Ishikawa (cell line): ENCODE results near the gene VCAN.

ENCODE experiments used
- CEBPB ChIP-seq: IDR thresholded peaks from 2 replicates; pipeline ENCODE4 v1.6.1; 2012
- CREB1 ChIP-seq: IDR thresholded peaks from 2 replicates; pipeline ENCODE4 v1.6.1; 2012; ENCODE audit warnings: low read depth
- EGR1 ChIP-seq: IDR thresholded peaks from 2 replicates; pipeline ENCODE4 v1.6.1; 2012
- EP300 ChIP-seq: IDR thresholded peaks from 2 replicates; pipeline ENCODE4 v1.6.1; 2012; ENCODE audit warnings: borderline replicate concordance
- FOXM1 ChIP-seq: IDR thresholded peaks from 2 replicates; pipeline ENCODE4 v1.6.1; 2012; ENCODE audit warnings: low read depth, borderline replicate concordance
- NFIC ChIP-seq: IDR thresholded peaks from 2 replicates; pipeline ENCODE4 v1.6.1; 2012
- RAD21 ChIP-seq: IDR thresholded peaks from 2 replicates; pipeline ENCODE4 v1.6.1; 2012; ENCODE audit warnings: low read depth
- TAF1 ChIP-seq: IDR thresholded peaks from 2 replicates; pipeline ENCODE4 v1.6.1; 2012; ENCODE audit warnings: low read depth, mild to moderate bottlenecking
- TCF12 ChIP-seq: IDR thresholded peaks from 2 replicates; pipeline ENCODE4 v1.6.1; 2012; ENCODE audit warnings: low read depth
- TEAD4 ChIP-seq: IDR thresholded peaks from 2 replicates; pipeline ENCODE4 v1.6.1; 2012
- YY1 ChIP-seq: IDR thresholded peaks from 2 replicates; pipeline ENCODE4 v1.6.1; 2012; ENCODE audit warnings: low read depth
- ZBTB7A ChIP-seq: IDR thresholded peaks from 2 replicates; pipeline ENCODE4 v1.6.1; 2012; ENCODE audit warnings: low read depth
- TF ChIP-seq, protein P1 (sequence below): IDR thresholded peaks from 2 replicates; pipeline ENCODE4 v1.6.1; 2012
- TF ChIP-seq, protein P2 (sequence below): IDR thresholded peaks from 2 replicates; pipeline ENCODE4 v1.6.1; 2012
- TF ChIP-seq, protein P3 (sequence below): IDR thresholded peaks from 2 replicates; pipeline ENCODE4 v1.6.1; 2012; ENCODE audit warnings: low read depth, mild to moderate bottlenecking

Gene VCAN

GRCh38 chr5:83516377-83516776, 44.8 kb downstream of the VCAN start:
- no peak for TF ChIP-seq EGR1
- no peak for TF ChIP-seq TAF1
- no peak for TF ChIP-seq CEBPB
- TF ChIP-seq YY1 = no peak
- TF ChIP-seq EP300 = no peak
- TF ChIP-seq CREB1 = no peak
- TF ChIP-seq FOXM1 = no peak
- TF ChIP-seq RAD21 = no peak

- TF ChIP-seq, protein P1, sequence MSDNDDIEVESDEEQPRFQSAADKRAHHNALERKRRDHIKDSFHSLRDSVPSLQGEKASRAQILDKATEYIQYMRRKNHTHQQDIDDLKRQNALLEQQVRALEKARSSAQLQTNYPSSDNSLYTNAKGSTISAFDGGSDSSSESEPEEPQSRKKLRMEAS = no peak
- TF ChIP-seq NFIC (no peak), YY1 (no peak), TAF1 (no peak), RAD21 (no peak), CEBPB (no peak), EGR1 (no peak), CREB1 (no peak), EP300 (no peak)
- TF ChIP-seq, protein P2, sequence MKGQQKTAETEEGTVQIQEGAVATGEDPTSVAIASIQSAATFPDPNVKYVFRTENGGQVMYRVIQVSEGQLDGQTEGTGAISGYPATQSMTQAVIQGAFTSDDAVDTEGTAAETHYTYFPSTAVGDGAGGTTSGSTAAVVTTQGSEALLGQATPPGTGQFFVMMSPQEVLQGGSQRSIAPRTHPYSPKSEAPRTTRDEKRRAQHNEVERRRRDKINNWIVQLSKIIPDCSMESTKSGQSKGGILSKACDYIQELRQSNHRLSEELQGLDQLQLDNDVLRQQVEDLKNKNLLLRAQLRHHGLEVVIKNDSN = no peak
Measured at GRCh38 chr5:83517072-83517687, 45.6 kb downstream of the VCAN start.

- TF ChIP-seq RAD21 = no peak
- TF ChIP-seq CREB1 = no peak
- TF ChIP-seq ZBTB7A = no peak
- TF ChIP-seq FOXM1 = no peak
- TF ChIP-seq EGR1 = no peak
- no peak for TF ChIP-seq YY1
- TF ChIP-seq TCF12 = no peak
Measured at GRCh38 chr5:83517688-83518085, 46.1 kb downstream of the VCAN start.

- TF ChIP-seq FOXM1 (no peak), EGR1 (no peak), TEAD4 (no peak), CEBPB (no peak), TAF1 (no peak), TCF12 (no peak)
- TF ChIP-seq, protein P3, sequence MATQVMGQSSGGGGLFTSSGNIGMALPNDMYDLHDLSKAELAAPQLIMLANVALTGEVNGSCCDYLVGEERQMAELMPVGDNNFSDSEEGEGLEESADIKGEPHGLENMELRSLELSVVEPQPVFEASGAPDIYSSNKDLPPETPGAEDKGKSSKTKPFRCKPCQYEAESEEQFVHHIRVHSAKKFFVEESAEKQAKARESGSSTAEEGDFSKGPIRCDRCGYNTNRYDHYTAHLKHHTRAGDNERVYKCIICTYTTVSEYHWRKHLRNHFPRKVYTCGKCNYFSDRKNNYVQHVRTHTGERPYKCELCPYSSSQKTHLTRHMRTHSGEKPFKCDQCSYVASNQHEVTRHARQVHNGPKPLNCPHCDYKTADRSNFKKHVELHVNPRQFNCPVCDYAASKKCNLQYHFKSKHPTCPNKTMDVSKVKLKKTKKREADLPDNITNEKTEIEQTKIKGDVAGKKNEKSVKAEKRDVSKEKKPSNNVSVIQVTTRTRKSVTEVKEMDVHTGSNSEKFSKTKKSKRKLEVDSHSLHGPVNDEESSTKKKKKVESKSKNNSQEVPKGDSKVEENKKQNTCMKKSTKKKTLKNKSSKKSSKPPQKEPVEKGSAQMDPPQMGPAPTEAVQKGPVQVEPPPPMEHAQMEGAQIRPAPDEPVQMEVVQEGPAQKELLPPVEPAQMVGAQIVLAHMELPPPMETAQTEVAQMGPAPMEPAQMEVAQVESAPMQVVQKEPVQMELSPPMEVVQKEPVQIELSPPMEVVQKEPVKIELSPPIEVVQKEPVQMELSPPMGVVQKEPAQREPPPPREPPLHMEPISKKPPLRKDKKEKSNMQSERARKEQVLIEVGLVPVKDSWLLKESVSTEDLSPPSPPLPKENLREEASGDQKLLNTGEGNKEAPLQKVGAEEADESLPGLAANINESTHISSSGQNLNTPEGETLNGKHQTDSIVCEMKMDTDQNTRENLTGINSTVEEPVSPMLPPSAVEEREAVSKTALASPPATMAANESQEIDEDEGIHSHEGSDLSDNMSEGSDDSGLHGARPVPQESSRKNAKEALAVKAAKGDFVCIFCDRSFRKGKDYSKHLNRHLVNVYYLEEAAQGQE = no peak
Measured at GRCh38 chr5:83518319-83519061, 46.9 kb downstream of the VCAN start.

- TF ChIP-seq TCF12 (no peak), TAF1 (no peak), TEAD4 (no peak), YY1 (no peak), RAD21 (no peak)
- TF ChIP-seq, protein P3 = no peak
Measured at GRCh38 chr5:83522446-83522845, 50.9 kb downstream of the VCAN start.

GRCh38 chr5:83523929-83524328, 52.4 kb downstream of the VCAN start:
- TF ChIP-seq NFIC = no peak
- no peak for TF ChIP-seq CEBPB
- TF ChIP-seq, protein P1 = no peak
- TF ChIP-seq, protein P3 = no peak
- no peak for TF ChIP-seq ZBTB7A
- TF ChIP-seq EP300 = no peak
- TF ChIP-seq YY1 = no peak
- no peak for TF ChIP-seq EGR1
